NCI-H510A treated with DMSO at 0.1 percent for 48 hours (cell line): ENCODE results near the gene SLC39A1.
"Not testable (repeated sequence)": the region's sequence is repeated elsewhere in the genome, so short reads cannot be mapped to it uniquely, and the experiment has no call there.

ENCODE experiments used
- DNase-seq: peaks from one replicate; lab custom pipeline; 2025; lab: John Stamatoyannopoulos, UW

SLC39A1 gene

GRCh38 chr1:153963030-153963849 is at the start of gene SLC39A1:
Gene SLC39A1 (minus strand): TSS chr1:153963537. CDS start chr1:153962715, 822 bp downstream.
- peak; percentile 96 for DNase-seq

- not testable (repeated sequence) for DNase-seq
Observed at GRCh38 chr1:154012543-154012942, 49.2 kb upstream of the SLC39A1 start.

- no peak for DNase-seq
Observed at GRCh38 chr1:154012129-154012528, 48.8 kb upstream of the SLC39A1 start.

- DNase-seq = no peak
Observed at GRCh38 chr1:154006136-154006535, 42.8 kb upstream of the SLC39A1 start.

GRCh38 chr1:154000420-154000819 is 37.1 kb upstream of the SLC39A1 start:
- DNase-seq = no peak

- DNase-seq = not testable (repeated sequence)
Observed at GRCh38 chr1:153996882-153997281, 33.5 kb upstream of the SLC39A1 start.

GRCh38 chr1:153995640-153996039 is 32.3 kb upstream of the SLC39A1 start:
- DNase-seq = no peak

- DNase-seq = no peak
Observed at GRCh38 chr1:153995202-153995601, 31.9 kb upstream of the SLC39A1 start.

GRCh38 chr1:153991806-153992205 is 28.5 kb upstream of the SLC39A1 start:
- no peak for DNase-seq

- DNase-seq = no peak
Observed at GRCh38 chr1:153991151-153991630, 27.9 kb upstream of the SLC39A1 start.

GRCh38 chr1:153990468-153991150 is 27.3 kb upstream of the SLC39A1 start, which contains the start of gene RPS27:
Gene RPS27 (plus strand): TSS chr1:153990762. CDS start chr1:153990797, 35 bp downstream.
- peak; percentile 99 for DNase-seq

GRCh38 chr1:153987621-153988020 is 24.3 kb upstream of the SLC39A1 start:
- DNase-seq = no peak

- peak; percentile 87 for DNase-seq
Observed at GRCh38 chr1:153985941-153986761, 22.8 kb upstream of the SLC39A1 start, which contains the start of gene RAB13. Gene RAB13 (minus strand): TSS chr1:153986339. CDS start chr1:153986236, 103 bp downstream.

- no peak for DNase-seq
Observed at GRCh38 chr1:153985341-153985912, 22.1 kb upstream of the SLC39A1 start.

GRCh38 chr1:153984123-153984894 is 21.0 kb upstream of the SLC39A1 start:
- DNase-seq = no peak

GRCh38 chr1:153981735-153982134 is 18.4 kb upstream of the SLC39A1 start:
- not testable (repeated sequence) for DNase-seq

GRCh38 chr1:153979091-153979490 is 15.8 kb upstream of the SLC39A1 start:
- DNase-seq = not testable (repeated sequence)

GRCh38 chr1:153978274-153978909 is 15.1 kb upstream of the SLC39A1 start:
- no peak for DNase-seq

- peak; percentile 77 for DNase-seq
Observed at GRCh38 chr1:153977250-153978240, 14.2 kb upstream of the SLC39A1 start, which contains the start of gene JTB. Gene JTB (minus strand): TSS chr1:153977674. CDS start chr1:153977252, 422 bp downstream.
